Uterus (tissue), 2 donors: Measurements from ENCODE around the gene ORC4.

Source experiments
- CTCF ChIP-seq, 4 experiments: fragments of 200-600 bp in 2 of 4; fragments of 450-650 bp in 2 of 4; sonication (generic) in 2 of 4; IDR thresholded peaks; one replicate each; pipeline ENCODE4 v1.5.1; 2016 to 2019; ENCODE audit warnings: antibody characterized with exemption in 4 of 4, mild to moderate bottlenecking in 2 of 4, moderate library complexity in 1 of 4
- POLR2A ChIP-seq, 2 donors: fragments of 450-650 bp; IDR thresholded peaks; one replicate each; pipeline ENCODE4 v1.6.1; 2016; ENCODE audit warnings: antibody characterized with exemption in 2 of 2, mild to moderate bottlenecking in 1 of 2, moderate library complexity in 1 of 2

- TF ChIP-seq POLR2A (IDR thresholded peaks at IDR 0.05) (no peak), CTCF (IDR thresholded peaks at IDR 0.05) (no peak)
Measured at GRCh38 chr2:147924647-147925046, 95.9 kb downstream of the ORC4 start.
